Measurements from ENCODE around the gene ETV1. TPM values are rescaled to one million over a fixed set of nuclear protein-coding genes. Genes with fewer than 3 reads are reported as not detected.

Gene ETV1
- total and polyA plus RNA-seq, 7 experiments from 2014 or later: 0.39 TPM; not detected in 6

DNA sequence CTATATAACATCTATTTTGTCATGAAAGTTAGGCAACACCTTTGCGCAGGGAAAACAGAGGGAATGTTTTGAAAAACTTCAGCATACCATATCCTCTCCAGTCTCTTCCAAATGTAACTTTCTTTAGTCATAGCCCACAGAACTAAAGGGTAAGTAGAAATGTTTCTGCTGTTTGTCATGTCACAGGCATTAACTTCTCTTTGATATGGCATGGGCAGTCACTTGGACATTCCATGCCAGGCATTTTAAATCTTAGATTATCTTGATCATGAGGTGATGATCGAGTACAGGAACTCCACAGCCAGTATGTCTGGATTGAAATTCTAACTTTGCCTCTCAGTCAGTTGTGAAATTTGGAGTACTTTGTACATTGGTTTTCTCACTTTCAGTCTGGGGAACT, 27.5 kb upstream of the ETV1 start:
- no peak overlapping the region for H3K27ac Mint-ChIP-seq
- H3K27ac ChIP-seq (ENCODE audit: low read depth, low read length): no peak overlapping the region
- H3K36me3 Mint-ChIP-seq: no peaks in the 10 kb centered on the region
- H3K9me3 Mint-ChIP-seq: peaks cover 0 to 4% (median 0%) of the 10 kb centered on the region in 11 donors
- no peak overlapping the region for H3K4me3 Mint-ChIP-seq
- H3K4me3 ChIP-seq (ENCODE audit: low read length): no peak overlapping the region
- H3K4me1 ChIP-seq (ENCODE audit: control insufficient read depth in 2 of 2, insufficient read depth in 2 of 2, low read length in 2 of 2): no peaks in the 10 kb centered on the region
- ChIA-PET CTCF (no interaction called here), POLR2A (no interaction called here)
- no peak for ATAC-seq
- H3K36me3 ChIP-seq (ENCODE audit: control insufficient read depth in 2 of 3, insufficient read depth in 3 of 3, low read length in 3 of 3): no peaks in the 10 kb centered on the region
- no peaks in the 10 kb centered on the region for H3K9me3 ChIP-seq (ENCODE audit: control insufficient read depth in 2 of 3, low read length in 3 of 3)
- H3K27me3 ChIP-seq (ENCODE audit: control insufficient read depth in 2 of 2, insufficient read depth in 2 of 2, low read length in 2 of 2): no peaks in the 10 kb centered on the region
- no peak for DNase-seq
- intact Hi-C loops (cut with micrococcal nuclease): no loop called here
- no peaks in the 10 kb centered on the region for H3K27me3 Mint-ChIP-seq
- H3K4me1 Mint-ChIP-seq: no peaks in the 10 kb centered on the region

DNA sequence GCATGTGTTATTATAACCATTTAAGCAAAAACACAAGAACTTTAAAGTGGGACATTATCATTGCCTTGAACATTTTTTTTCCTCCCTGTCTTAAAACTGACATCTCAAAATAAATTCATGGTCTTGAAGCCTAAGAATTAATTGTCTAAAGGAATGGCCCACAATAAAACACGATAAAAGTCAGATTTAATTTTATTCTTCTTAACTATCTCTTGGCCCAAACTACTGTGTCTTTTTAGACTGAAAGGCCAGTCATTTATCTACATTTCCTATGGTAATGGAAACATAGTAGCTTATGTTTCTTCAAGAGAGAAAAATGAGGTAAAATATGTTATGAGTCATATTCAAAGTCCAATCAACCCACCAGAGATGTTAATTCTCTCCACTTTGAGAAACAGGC, 24.4 kb upstream of the ETV1 start:
- no peaks in the 10 kb centered on the region for H3K27me3 Mint-ChIP-seq
- no peaks in the 10 kb centered on the region for H3K27me3 ChIP-seq (ENCODE audit: control insufficient read depth in 2 of 2, insufficient read depth in 2 of 2, low read length in 2 of 2)
- ATAC-seq: no peak
- ChIA-PET POLR2A (no interaction called here), CTCF (no interaction called here)
- no peaks in the 10 kb centered on the region for H3K36me3 Mint-ChIP-seq
- H3K4me3 Mint-ChIP-seq: no peak overlapping the region
- DNase-seq: no peak
- no peak overlapping the region for H3K4me3 ChIP-seq (ENCODE audit: low read length)
- H3K9me3 ChIP-seq (ENCODE audit: control insufficient read depth in 2 of 3, low read length in 3 of 3): no peaks in the 10 kb centered on the region
- H3K36me3 ChIP-seq (ENCODE audit: control insufficient read depth in 2 of 3, insufficient read depth in 3 of 3, low read length in 3 of 3): no peaks in the 10 kb centered on the region
- H3K27ac ChIP-seq (ENCODE audit: low read depth, low read length): no peak overlapping the region
- H3K4me1 Mint-ChIP-seq: no peaks in the 10 kb centered on the region
- intact Hi-C loops (cut with micrococcal nuclease): no loop called here
- no peak overlapping the region for H3K27ac Mint-ChIP-seq
- no peaks in the 10 kb centered on the region for H3K4me1 ChIP-seq (ENCODE audit: control insufficient read depth in 2 of 2, insufficient read depth in 2 of 2, low read length in 2 of 2)
- peaks cover 0 to 4% (median 0%) of the 10 kb centered on the region in 11 donors for H3K9me3 Mint-ChIP-seq

GRCh38 chr7:14009453-14010418, 20.3 kb upstream of the ETV1 start:
- Mint-ChIP-seq H3K4me1 (no peaks in the 10 kb centered on the region), H3K36me3 (no peaks in the 10 kb centered on the region), H3K4me3 (no peak overlapping the region), H3K27me3 (peaks cover 0 to 3% (median 0%) of the 10 kb centered on the region in 5 donors), H3K27ac (no peak overlapping the region), H3K9me3 (peaks cover 0 to 7% (median 3%) of the 10 kb centered on the region in 11 donors)
- Histone ChIP-seq H3K4me3 (ENCODE audit: low read length) (no peak overlapping the region), H3K27ac (ENCODE audit: low read depth, low read length) (no peak overlapping the region), H3K4me1 (ENCODE audit: control insufficient read depth in 2 of 2, insufficient read depth in 2 of 2, low read length in 2 of 2) (no peaks in the 10 kb centered on the region), H3K36me3 (ENCODE audit: control insufficient read depth in 2 of 3, insufficient read depth in 3 of 3, low read length in 3 of 3) (no peaks in the 10 kb centered on the region), H3K27me3 (ENCODE audit: control insufficient read depth in 2 of 2, insufficient read depth in 2 of 2, low read length in 2 of 2) (no peaks in the 10 kb centered on the region), H3K9me3 (ENCODE audit: control insufficient read depth in 2 of 3, low read length in 3 of 3) (no peaks in the 10 kb centered on the region)
- ATAC-seq (no peak), DNase-seq (no peak)
- ChIA-PET CTCF (no interaction called here), POLR2A (no interaction called here)
- intact Hi-C loops (cut with micrococcal nuclease): no loop called here

GRCh38 chr7:14001139-14001538, 11.7 kb upstream of the ETV1 start:
- H3K27ac Mint-ChIP-seq: no peak overlapping the region
- no peaks in the 10 kb centered on the region for H3K27me3 ChIP-seq (ENCODE audit: control insufficient read depth in 2 of 2, insufficient read depth in 2 of 2, low read length in 2 of 2)
- CTCF ChIA-PET: no interaction called here
- H3K27ac ChIP-seq (ENCODE audit: low read depth, low read length): no peak overlapping the region
- H3K4me3 Mint-ChIP-seq: no peak overlapping the region
- H3K9me3 ChIP-seq (ENCODE audit: control insufficient read depth in 2 of 3, low read length in 3 of 3): no peaks in the 10 kb centered on the region
- POLR2A ChIA-PET: no interaction called here
- peaks cover 0 to 20% (median 7%) of the 10 kb centered on the region in 11 donors for H3K9me3 Mint-ChIP-seq
- H3K4me3 ChIP-seq (ENCODE audit: low read length): no peak overlapping the region
- H3K36me3 ChIP-seq (ENCODE audit: control insufficient read depth in 2 of 3, insufficient read depth in 3 of 3, low read length in 3 of 3): no peaks in the 10 kb centered on the region
- DNase-seq (no peak), ATAC-seq (no peak)
- no peaks in the 10 kb centered on the region for H3K4me1 Mint-ChIP-seq
- intact Hi-C loops (cut with micrococcal nuclease): no loop called here
- H3K27me3 Mint-ChIP-seq: peaks cover 0 to 3% (median 0%) of the 10 kb centered on the region in 5 donors
- no peaks in the 10 kb centered on the region for H3K36me3 Mint-ChIP-seq
- H3K4me1 ChIP-seq (ENCODE audit: control insufficient read depth in 2 of 2, insufficient read depth in 2 of 2, low read length in 2 of 2): no peaks in the 10 kb centered on the region

- no peak overlapping the region for H3K4me3 Mint-ChIP-seq
- no peak overlapping the region for H3K4me3 ChIP-seq (ENCODE audit: low read length)
- ChIA-PET POLR2A (no interaction called here), CTCF (no interaction called here)
- no peaks in the 10 kb centered on the region for H3K9me3 ChIP-seq (ENCODE audit: control insufficient read depth in 2 of 3, low read length in 3 of 3)
- H3K27me3 ChIP-seq (ENCODE audit: control insufficient read depth in 2 of 2, insufficient read depth in 2 of 2, low read length in 2 of 2): no peaks in the 10 kb centered on the region
- H3K4me1 Mint-ChIP-seq: no peaks in the 10 kb centered on the region
- H3K36me3 ChIP-seq (ENCODE audit: control insufficient read depth in 2 of 3, insufficient read depth in 3 of 3, low read length in 3 of 3): no peaks in the 10 kb centered on the region
- peaks cover 0 to 19% (median 5%) of the 10 kb centered on the region in 11 donors for H3K9me3 Mint-ChIP-seq
- no peak overlapping the region for H3K27ac ChIP-seq (ENCODE audit: low read depth, low read length)
- intact Hi-C loops (cut with micrococcal nuclease): no loop called here
- no peaks in the 10 kb centered on the region for H3K36me3 Mint-ChIP-seq
- DNase-seq (no peak), ATAC-seq (no peak)
- peaks cover 0 to 4% (median 0%) of the 10 kb centered on the region in 5 donors for H3K27me3 Mint-ChIP-seq
- no peaks in the 10 kb centered on the region for H3K4me1 ChIP-seq (ENCODE audit: control insufficient read depth in 2 of 2, insufficient read depth in 2 of 2, low read length in 2 of 2)
- no peak overlapping the region for H3K27ac Mint-ChIP-seq
Measured at GRCh38 chr7:14000247-14000646, 10.8 kb upstream of the ETV1 start.

DNA sequence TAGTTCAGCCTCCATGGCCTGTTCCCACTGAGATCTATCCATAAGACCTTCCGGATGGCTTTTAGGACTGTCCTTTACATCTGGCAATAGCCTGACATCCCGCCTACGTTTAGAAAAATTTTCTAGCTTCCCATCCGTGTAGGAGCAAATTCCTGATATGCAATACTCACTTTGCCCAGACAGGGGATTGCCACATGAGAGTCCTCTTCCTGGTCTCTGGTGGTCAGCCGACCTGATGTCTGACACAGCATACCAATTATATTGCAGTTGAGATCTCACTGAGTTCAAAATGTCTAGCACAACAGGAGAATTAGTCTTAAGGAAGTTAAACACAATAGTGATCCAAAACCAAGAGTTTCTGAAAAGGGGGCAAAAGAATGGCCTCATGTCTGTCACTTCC, 9.4 kb upstream of the ETV1 start:
- ChIA-PET CTCF (no interaction called here), POLR2A (no interaction called here)
- Histone ChIP-seq H3K4me1 (ENCODE audit: control insufficient read depth in 2 of 2, insufficient read depth in 2 of 2, low read length in 2 of 2) (no peaks in the 10 kb centered on the region), H3K27me3 (ENCODE audit: control insufficient read depth in 2 of 2, insufficient read depth in 2 of 2, low read length in 2 of 2) (no peaks in the 10 kb centered on the region), H3K27ac (ENCODE audit: low read depth, low read length) (no peak overlapping the region), H3K9me3 (ENCODE audit: control insufficient read depth in 2 of 3, low read length in 3 of 3) (no peaks in the 10 kb centered on the region), H3K4me3 (ENCODE audit: low read length) (no peak overlapping the region), H3K36me3 (ENCODE audit: control insufficient read depth in 2 of 3, insufficient read depth in 3 of 3, low read length in 3 of 3) (no peaks in the 10 kb centered on the region)
- DNase-seq (no peak), ATAC-seq (no peak)
- intact Hi-C loops (cut with micrococcal nuclease): no loop called here
- H3K27me3 Mint-ChIP-seq: peaks cover 0 to 4% (median 0%) of the 10 kb centered on the region in 5 donors
- peaks cover 0 to 15% (median 3%) of the 10 kb centered on the region in 11 donors for H3K9me3 Mint-ChIP-seq
- H3K27ac Mint-ChIP-seq: no peak overlapping the region
- H3K4me1 Mint-ChIP-seq: no peaks in the 10 kb centered on the region
- H3K4me3 Mint-ChIP-seq: no peak overlapping the region
- no peaks in the 10 kb centered on the region for H3K36me3 Mint-ChIP-seq

DNA sequence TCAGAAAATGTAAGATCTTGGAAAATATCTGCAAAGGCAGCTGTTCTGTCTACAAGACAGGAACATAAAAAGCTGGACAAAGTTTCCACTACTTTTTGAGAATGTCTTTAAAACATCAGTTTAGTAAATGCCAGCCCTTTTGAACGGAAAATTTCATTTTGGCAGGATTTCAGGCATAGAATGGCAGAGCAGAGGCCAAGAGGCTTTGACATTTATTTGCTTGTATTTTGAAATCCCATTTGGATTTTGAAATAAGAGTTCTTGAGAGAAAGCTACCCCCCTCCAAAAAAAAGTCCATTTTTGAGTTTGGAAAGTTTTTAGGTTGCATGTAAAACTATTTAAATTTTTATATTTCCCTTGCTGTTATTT, 3.1 kb upstream of the ETV1 start:
- intact Hi-C loops (cut with micrococcal nuclease): no loop called here
- peaks cover 0 to 6% (median 4%) of the 10 kb centered on the region in 5 donors for H3K27me3 Mint-ChIP-seq
- no peak overlapping the region for H3K27ac ChIP-seq (ENCODE audit: low read depth, low read length)

More for the DNA sequence above, 3.1 kb upstream of the ETV1 start:
- no peaks in the 10 kb centered on the region for H3K36me3 ChIP-seq (ENCODE audit: control insufficient read depth in 2 of 3, insufficient read depth in 3 of 3, low read length in 3 of 3)
- no peak for ATAC-seq
- H3K4me1 Mint-ChIP-seq: no peaks in the 10 kb centered on the region
- no peaks in the 10 kb centered on the region for H3K36me3 Mint-ChIP-seq
- no peak overlapping the region for H3K4me3 Mint-ChIP-seq
- DNase-seq: no peak
- H3K27me3 ChIP-seq (ENCODE audit: control insufficient read depth in 2 of 2, insufficient read depth in 2 of 2, low read length in 2 of 2): peaks cover 0 to 6% of the 10 kb centered on the region in 2 donors
- no peaks in the 10 kb centered on the region for H3K4me1 ChIP-seq (ENCODE audit: control insufficient read depth in 2 of 2, insufficient read depth in 2 of 2, low read length in 2 of 2)
- CTCF ChIA-PET: no interaction called here
- no peak overlapping the region for H3K27ac Mint-ChIP-seq
- no peak overlapping the region for H3K4me3 ChIP-seq (ENCODE audit: low read length)
- POLR2A ChIA-PET: no interaction called here
- no peaks in the 10 kb centered on the region for H3K9me3 ChIP-seq (ENCODE audit: control insufficient read depth in 2 of 3, low read length in 3 of 3)
- H3K9me3 Mint-ChIP-seq: peaks cover 0 to 11% (median 3%) of the 10 kb centered on the region in 11 donors

Data from naive thymus-derived CD4-positive, alpha-beta T cell (primary cell).